Activated CD4-positive, CD25-positive, alpha-beta regulatory T cell treated with anti-CD3 and anti-CD28 coated beads, Interleukin-2, amount 50 U/mL, for 16 hours (primary cell): Measurements from ENCODE around the gene NFIX.

Experiments
- DNase-seq: peaks from one replicate; pipeline ENCODE4 v3.0.0-alpha.2; 2020; ENCODE audit warnings: low read depth, low spot score

The NFIX gene

GRCh38 chr19:13020002-13020414 lies 24.7 kb downstream of the NFIX start:
- DNase-seq: no peak

GRCh38 chr19:13022111-13022858 lies 27.0 kb downstream of the NFIX start:
- no peak for DNase-seq

- no peak for DNase-seq
These were observed 27.8 kb downstream of the NFIX start for GRCh38 chr19:13022859-13023636.

GRCh38 chr19:13023656-13024055 lies 28.4 kb downstream of the NFIX start:
- no peak for DNase-seq

- DNase-seq: no peak
These were observed 29.1 kb downstream of the NFIX start for GRCh38 chr19:13024126-13024950.

GRCh38 chr19:13024951-13025697 lies 29.8 kb downstream of the NFIX start:
- no peak for DNase-seq

GRCh38 chr19:13025819-13026456 lies 30.7 kb downstream of the NFIX start:
- no peak for DNase-seq

GRCh38 chr19:13026462-13027370 lies 31.4 kb downstream of the NFIX start:
- DNase-seq: no peak

GRCh38 chr19:13027557-13027956 lies 32.3 kb downstream of the NFIX start:
- no peak for DNase-seq

GRCh38 chr19:13028027-13028426 lies 32.8 kb downstream of the NFIX start:
- DNase-seq: no peak

- no peak for DNase-seq
These were observed 34.1 kb downstream of the NFIX start for GRCh38 chr19:13029301-13029880.

GRCh38 chr19:13029893-13030292 lies 34.6 kb downstream of the NFIX start:
- DNase-seq: no peak

GRCh38 chr19:13031917-13032623 lies 36.8 kb downstream of the NFIX start:
- no peak for DNase-seq

- DNase-seq: no peak
These were observed 37.6 kb downstream of the NFIX start for GRCh38 chr19:13032837-13033236.

- DNase-seq: no peak
These were observed 38.0 kb downstream of the NFIX start for GRCh38 chr19:13033244-13033643.

GRCh38 chr19:13033819-13034611 lies 38.7 kb downstream of the NFIX start:
- DNase-seq: no peak

- no peak for DNase-seq
These were observed 39.4 kb downstream of the NFIX start for GRCh38 chr19:13034636-13035035.

GRCh38 chr19:13035820-13036365 lies 40.6 kb downstream of the NFIX start:
- DNase-seq: no peak
